Endodermal cell (in vitro differentiated cells): ENCODE results near the gene SRGAP2C. TPM values are rescaled to one million over a fixed set of nuclear protein-coding genes. Genes with fewer than 3 reads are reported as not detected.
"Not testable (repeated sequence)": the region's sequence is repeated elsewhere in the genome, so short reads cannot be mapped to it uniquely, and the experiment has no call there.

Experiments
- DNase-seq: peaks from one replicate; pipeline ENCODE4 v3.0.0-alpha.2; 2017
- H3K27ac ChIP-seq: 2 replicates; pipeline ENCODE4 v1.5.1; 2013; ENCODE audit warnings: mild to moderate bottlenecking, low read depth, low read length, moderate library complexity
- H3K27me3 ChIP-seq: 2 replicates; pipeline ENCODE4 v1.6.1; 2013; ENCODE audit warnings: mild to moderate bottlenecking, low read length, moderate library complexity; ENCODE audit not compliant: insufficient read depth, control insufficient read depth, poor library complexity, severe bottlenecking
- H3K36me3 ChIP-seq: 2 replicates; pipeline ENCODE4 v1.7.0; 2013; ENCODE audit warnings: mild to moderate bottlenecking, low read length, moderate library complexity; ENCODE audit not compliant: control insufficient read depth, insufficient read depth
- H3K4me1 ChIP-seq: one replicate; pipeline ENCODE4 v1.7.0; 2013; ENCODE audit warnings: low read length; ENCODE audit not compliant: control insufficient read depth, insufficient read depth
- H3K4me3 ChIP-seq: 2 replicates; pipeline ENCODE4 v1.5.1; 2013; ENCODE audit warnings: mild to moderate bottlenecking, low read length, moderate library complexity
- H3K9ac ChIP-seq: 2 replicates; pipeline ENCODE4 v1.6.1; 2013; ENCODE audit warnings: mild to moderate bottlenecking, low read length, moderate library complexity; ENCODE audit not compliant: poor library complexity, severe bottlenecking; ENCODE audit errors: extremely low read depth
- H3K9me3 ChIP-seq: 2 replicates; pipeline ENCODE4 v1.6.1; 2013; ENCODE audit warnings: mild to moderate bottlenecking, low read length, moderate library complexity; ENCODE audit not compliant: control insufficient read depth
- H3K27ac Mint-ChIP-seq: 2 replicates; pipeline ENCODE4 v1.8.0; 2020; ENCODE audit warnings: mixed read lengths
- H3K27me3 Mint-ChIP-seq: 2 replicates; pipeline ENCODE4 v1.8.0; 2021; ENCODE audit warnings: mild to moderate bottlenecking, mixed read lengths; ENCODE audit not compliant: insufficient read depth
- H3K36me3 Mint-ChIP-seq: 2 replicates; pipeline ENCODE4 v1.8.0; 2020; ENCODE audit warnings: low read depth, mixed read lengths
- H3K4me1 Mint-ChIP-seq: 2 replicates; pipeline ENCODE4 v1.8.0; 2020; ENCODE audit warnings: mixed read lengths
- H3K4me3 Mint-ChIP-seq: 2 replicates; pipeline ENCODE4 v1.8.0; 2020; ENCODE audit warnings: mild to moderate bottlenecking, moderate library complexity, mixed read lengths
- H3K9me3 Mint-ChIP-seq: 2 replicates; pipeline ENCODE4 v1.8.0; 2020; ENCODE audit warnings: mild to moderate bottlenecking, mixed read lengths
- WGBS, 2 experiments: methylation state at CpG; one replicate each; pipeline versions ENCODE4 v1.1.5 to v1.1.7; 2013; ENCODE audit warnings: missing lambda C conversion rate in 2 of 2, mixed read lengths in 1 of 2; ENCODE audit not compliant: insufficient coverage in 1 of 2, insufficient read length in 1 of 2; 5-methylcytosine and 5-hydroxymethylcytosine counted together
- total RNA-seq, 2 donors: library from RNA; stranded (reverse); fragmentation: NEBNext Ultra II Directional in 1 of 2; extraction: Animal tissue kit (Norgen Biotek cat#: 25700) in 1 of 2; gene quantifications; 2 replicates in 1 of 2; 3 replicates in 1 of 2; pipeline ENCODE4 v1.2.1, GENCODE V29; 2021

Gene SRGAP2C
- total RNA-seq, 2 donors from 2014 or later = 42.4 to 56.0 TPM

- H3K4me1 Mint-ChIP-seq, H3K4me3 Mint-ChIP-seq, H3K27ac ChIP-seq, H3K9me3 ChIP-seq, H3K27me3 ChIP-seq, DNase-seq, H3K4me3 ChIP-seq, H3K27me3 Mint-ChIP-seq, H3K9ac ChIP-seq, H3K36me3 ChIP-seq, H3K36me3 Mint-ChIP-seq, H3K9me3 Mint-ChIP-seq, H3K4me1 ChIP-seq, H3K27ac Mint-ChIP-seq: not testable (repeated sequence)
- 100% methylated on average over 1 of the region's 11 CpGs; no CpG with 5 or more reads in 1 of the 2 experiments for WGBS, 2 experiments
Measured at GRCh38 chr1:121293263-121294204, 108.8 kb downstream of the SRGAP2C start.

- not testable (repeated sequence) for DNase-seq, H3K9me3 ChIP-seq, H3K27me3 ChIP-seq, H3K27ac ChIP-seq, H3K4me3 ChIP-seq, H3K9ac ChIP-seq, H3K4me1 ChIP-seq, H3K36me3 ChIP-seq, H3K4me3 Mint-ChIP-seq, H3K9me3 Mint-ChIP-seq, H3K4me1 Mint-ChIP-seq, H3K27me3 Mint-ChIP-seq, H3K27ac Mint-ChIP-seq, H3K36me3 Mint-ChIP-seq
- no CpG with 5 or more reads among the region's 2 CpGs for WGBS, 2 experiments
Measured at GRCh38 chr1:121294205-121294570, 109.4 kb downstream of the SRGAP2C start.

- not testable (repeated sequence) for H3K9me3 ChIP-seq, H3K36me3 Mint-ChIP-seq, H3K4me1 Mint-ChIP-seq, H3K4me3 ChIP-seq, H3K27ac Mint-ChIP-seq, H3K27me3 Mint-ChIP-seq, H3K9ac ChIP-seq, H3K4me1 ChIP-seq, H3K27ac ChIP-seq, H3K9me3 Mint-ChIP-seq, H3K4me3 Mint-ChIP-seq, H3K36me3 ChIP-seq, H3K27me3 ChIP-seq, DNase-seq
- no CpG with 5 or more reads among the region's 4 CpGs for WGBS, 2 experiments
Measured at GRCh38 chr1:121296563-121296962, 111.8 kb downstream of the SRGAP2C start.

DNA sequence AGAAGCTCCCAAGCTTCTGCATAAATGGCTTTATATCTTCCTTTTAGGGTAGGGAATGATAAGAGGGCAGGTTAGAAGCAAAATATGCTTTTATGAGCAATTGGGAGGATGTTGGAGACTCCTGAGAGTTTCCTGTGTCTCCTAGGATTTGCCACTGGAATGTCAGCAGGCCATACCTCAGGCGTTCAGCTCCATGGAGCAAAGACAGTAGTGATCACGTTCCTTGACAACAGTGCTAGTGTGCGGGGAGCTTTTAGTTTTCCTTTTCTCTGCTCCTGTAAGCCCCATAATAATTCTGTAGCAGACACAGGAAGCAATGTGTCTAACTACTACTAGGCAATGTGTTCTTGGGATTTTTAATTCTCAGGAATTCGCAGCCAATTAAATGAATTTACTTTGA, 113.8 kb downstream of the SRGAP2C start:
- not testable (repeated sequence) for H3K4me3 Mint-ChIP-seq, H3K4me1 Mint-ChIP-seq, H3K27ac Mint-ChIP-seq, H3K27me3 Mint-ChIP-seq, DNase-seq, H3K4me3 ChIP-seq, H3K9ac ChIP-seq, H3K36me3 Mint-ChIP-seq, H3K27me3 ChIP-seq, H3K27ac ChIP-seq, H3K9me3 ChIP-seq, H3K36me3 ChIP-seq, H3K4me1 ChIP-seq, H3K9me3 Mint-ChIP-seq
- WGBS, 2 experiments = no CpG with 5 or more reads among the region's 4 CpGs

DNA sequence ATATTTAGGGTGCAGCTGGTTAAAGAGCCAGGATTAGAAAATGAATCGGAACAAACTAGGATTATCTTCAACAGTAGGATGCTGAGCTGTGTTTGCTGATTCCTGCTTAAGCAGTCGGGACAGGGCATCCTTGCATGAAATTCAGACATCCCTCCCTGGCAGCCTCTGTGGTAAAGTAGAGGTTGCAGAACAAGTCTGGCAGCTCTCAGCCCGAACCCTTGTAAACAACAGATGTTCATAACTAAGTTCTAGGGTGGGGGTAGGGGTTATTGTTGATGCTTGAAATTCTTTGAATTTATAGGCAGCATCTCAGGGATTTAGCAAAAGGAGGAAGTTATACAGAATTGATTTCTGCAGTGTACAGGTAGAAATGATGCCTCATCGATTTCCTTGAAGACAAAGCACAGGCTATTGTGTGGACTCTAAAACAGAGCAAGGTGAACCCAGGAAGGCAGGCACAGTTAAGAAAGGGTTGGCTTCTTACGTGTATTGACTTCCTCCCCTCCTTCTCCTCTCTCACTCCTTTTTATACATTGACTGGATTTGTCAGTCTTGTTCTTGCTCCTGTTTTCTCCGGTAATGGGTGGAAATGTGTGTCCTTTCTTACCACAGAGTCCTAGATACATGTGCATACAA, 114.9 kb downstream of the SRGAP2C start:
- H3K36me3 ChIP-seq, H3K9me3 Mint-ChIP-seq, H3K9ac ChIP-seq, DNase-seq, H3K4me3 ChIP-seq, H3K36me3 Mint-ChIP-seq, H3K27ac Mint-ChIP-seq, H3K9me3 ChIP-seq, H3K27me3 ChIP-seq, H3K27ac ChIP-seq, H3K27me3 Mint-ChIP-seq, H3K4me1 Mint-ChIP-seq, H3K4me1 ChIP-seq, H3K4me3 Mint-ChIP-seq: not testable (repeated sequence)
- 100% methylated on average over 1 of the region's 6 CpGs; no CpG with 5 or more reads in 1 of the 2 experiments for WGBS, 2 experiments

- H3K27ac ChIP-seq, H3K4me3 Mint-ChIP-seq, H3K27me3 Mint-ChIP-seq, H3K4me1 Mint-ChIP-seq, H3K36me3 ChIP-seq, DNase-seq, H3K9me3 ChIP-seq, H3K4me3 ChIP-seq, H3K27ac Mint-ChIP-seq, H3K27me3 ChIP-seq, H3K9ac ChIP-seq, H3K36me3 Mint-ChIP-seq, H3K9me3 Mint-ChIP-seq, H3K4me1 ChIP-seq: not testable (repeated sequence)
- WGBS, 2 experiments = no CpG with 5 or more reads among the region's 2 CpGs
Measured at GRCh38 chr1:121301876-121302275, 117.1 kb downstream of the SRGAP2C start.

DNA sequence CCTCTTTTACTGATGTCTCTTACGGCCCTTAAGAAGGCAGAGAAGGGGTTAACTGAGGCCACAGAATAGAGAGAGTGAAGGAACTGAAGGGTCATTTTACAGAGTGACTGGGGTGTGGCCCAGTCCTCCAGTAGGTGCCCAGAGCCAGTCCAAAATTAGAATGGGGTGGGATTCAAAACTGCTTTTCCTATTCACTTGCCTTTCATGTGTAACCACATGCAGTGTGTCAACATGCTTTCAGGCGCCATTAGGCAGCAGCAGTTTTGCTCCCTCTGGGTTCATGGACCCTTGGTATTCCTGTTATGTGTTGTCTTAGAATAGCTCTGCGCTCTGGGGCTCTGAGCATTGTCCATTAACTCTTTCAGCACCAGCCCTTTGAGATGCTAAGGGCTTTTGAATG, 123.0 kb downstream of the SRGAP2C start:
- not testable (repeated sequence) for DNase-seq, H3K9me3 Mint-ChIP-seq, H3K4me3 ChIP-seq, H3K4me1 Mint-ChIP-seq, H3K36me3 Mint-ChIP-seq, H3K9me3 ChIP-seq, H3K4me1 ChIP-seq, H3K9ac ChIP-seq, H3K27ac ChIP-seq, H3K36me3 ChIP-seq, H3K4me3 Mint-ChIP-seq, H3K27me3 ChIP-seq, H3K27ac Mint-ChIP-seq, H3K27me3 Mint-ChIP-seq
- WGBS, 2 experiments = 100% methylated on average over 1 of the region's 3 CpGs; no CpG with 5 or more reads in 1 of the 2 experiments
